HepG2 (cell line): ENCODE data around the gene C14orf93. TPM values are rescaled to one million over a fixed set of nuclear protein-coding genes. Genes with fewer than 3 reads are reported as not detected.
A peak's percentile ranks its signal among the peaks of the same experiment; 100 is the strongest.

ENCODE experiments used
- CAMTA2 ChIP-seq: sonication (generic); formaldehyde crosslinking; IDR thresholded peaks from 2 replicates; pipeline ENCODE4 v1.4.0; 2020; ENCODE audit warnings: mild to moderate bottlenecking, missing genetic modification reagents, borderline replicate concordance
- DPF2 ChIP-seq: sonication (generic); formaldehyde crosslinking; IDR thresholded peaks from 2 replicates; pipeline ENCODE4 v1.4.0; 2020; ENCODE audit warnings: mild to moderate bottlenecking, low read depth, missing genetic modification reagents, borderline replicate concordance
- E2F5 ChIP-seq: sonication (generic); formaldehyde crosslinking; conservative IDR thresholded peaks from 2 replicates; pipeline ENCODE4 v1.4.0; 2020; ENCODE audit warnings: missing genetic modification reagents
- ESRRA ChIP-seq: sonication (generic); formaldehyde crosslinking; IDR thresholded peaks from 2 replicates; pipeline ENCODE4 v1.5.1; 2020; ENCODE audit warnings: mild to moderate bottlenecking, low read depth, missing genetic modification reagents
- FOXP1 ChIP-seq, 2 experiments: fragments of 450-650 bp in 1 of 2; IDR thresholded peaks; 2 replicates each; pipeline ENCODE4 v1.6.1; 2017 to 2018; ENCODE audit warnings: antibody characterized with exemption in 1 of 2
- MIER2 ChIP-seq: IDR thresholded peaks from 2 replicates; pipeline ENCODE4 v1.6.1; 2016; ENCODE audit warnings: missing biosample characterization, missing genetic modification reagents
- NFIB ChIP-seq: sonication (generic); formaldehyde crosslinking; IDR thresholded peaks from 2 replicates; pipeline ENCODE4 v1.9.0; 2021; ENCODE audit warnings: missing genetic modification reagents, mild to moderate bottlenecking, borderline replicate concordance
- NKX3-1 ChIP-seq: sonication (generic); formaldehyde crosslinking; IDR thresholded peaks from 2 replicates; pipeline ENCODE4 v1.5.0; 2020; ENCODE audit warnings: missing genetic modification reagents
- PRDM4 ChIP-seq: sonication (generic); formaldehyde crosslinking; IDR thresholded peaks from 2 replicates; pipeline ENCODE4 v1.9.0; 2021; ENCODE audit warnings: missing genetic modification reagents, borderline replicate concordance
- TARDBP ChIP-seq: sonication (generic); formaldehyde crosslinking; IDR thresholded peaks from 2 replicates; pipeline ENCODE4 v1.8.0; 2022; ENCODE audit warnings: mild to moderate bottlenecking, missing genetic modification reagents
- XRCC5 ChIP-seq: fragments of 200-400 bp; formaldehyde crosslinking; optimal IDR thresholded peaks from 2 replicates; pipeline ENCODE3; 2017; ENCODE audit warnings: mild to moderate bottlenecking, low read length
- YEATS2 ChIP-seq: sonication (generic); formaldehyde crosslinking; IDR thresholded peaks from 2 replicates; pipeline ENCODE4 v1.4.0; 2020; ENCODE audit warnings: missing genetic modification reagents, borderline replicate concordance
- ZBTB44 ChIP-seq: sonication (generic); formaldehyde crosslinking; IDR thresholded peaks from 2 replicates; pipeline ENCODE4 v1.4.0; 2020; ENCODE audit warnings: missing genetic modification reagents
- ZNF225 ChIP-seq: sonication (generic); formaldehyde crosslinking; IDR thresholded peaks from 2 replicates; pipeline ENCODE4 v1.4.0; 2020; ENCODE audit warnings: mild to moderate bottlenecking, missing genetic modification reagents
- ZNF276 ChIP-seq: sonication (generic); formaldehyde crosslinking; IDR thresholded peaks from 2 replicates; pipeline ENCODE4 v1.4.0; 2020; ENCODE audit warnings: mild to moderate bottlenecking, low read depth, missing genetic modification reagents
- ZNF430 ChIP-seq: sonication (generic); formaldehyde crosslinking; IDR thresholded peaks from 2 replicates; pipeline ENCODE4 v1.9.0; 2021; ENCODE audit warnings: mild to moderate bottlenecking, missing genetic modification reagents
- ZNF567 ChIP-seq: sonication (generic); formaldehyde crosslinking; IDR thresholded peaks from 2 replicates; pipeline ENCODE4 v1.8.1; 2023; ENCODE audit warnings: mild to moderate bottlenecking, missing genetic modification reagents, borderline replicate concordance
- ZNF597 ChIP-seq: sonication (generic); formaldehyde crosslinking; IDR thresholded peaks from 2 replicates; pipeline ENCODE4 v1.5.0; 2020; ENCODE audit warnings: missing genetic modification reagents
- polyA plus RNA-seq, 8 experiments: library from polyadenylated mRNA; depleted of rRNA in 3 of 8; stranded (reverse) in 7 of 8; unstranded in 1 of 8; fragments of >200 nt; fragmentation: Illumina TruSeq in 4 of 8; extraction: Trizol in 4 of 8; gene quantifications; 2 replicates each; pipeline versions ENCODE4 v1.2.1 to v1.2.3, GENCODE V29; 2011 to 2016; ENCODE audit warnings: low read depth in 4 of 8, missing spikeins in 1 of 8, mixed read lengths in 1 of 8; ENCODE audit not compliant: insufficient read depth in 1 of 8
- total RNA-seq, 5 experiments: library from RNA; depleted of rRNA; stranded (reverse); fragments of >200 nt; fragmentation: Illumina TruSeq; extraction: Trizol; gene quantifications; 2 replicates each; pipeline ENCODE4 v1.2.3, GENCODE V29; 2016; ENCODE audit warnings: low read depth in 1 of 5

The C14orf93 gene
- total and polyA plus RNA-seq, 2 of the 13 experiments (the other 11 are each of a cell fraction or from before 2014, with no cell fraction given): 11.4 to 22.5 TPM

- TF ChIP-seq E2F5 (CRISPR knock-in tag): peak; percentile 55; the same call in 1 of the 2 replicates
- no peak for TF ChIP-seq ZNF430 (CRISPR knock-in tag)
- TF ChIP-seq ZNF597: no peak
- peak; percentile 78 for TF ChIP-seq ZNF225 (CRISPR knock-in tag)
- TF ChIP-seq FOXP1 (IDR thresholded peaks at IDR 0.05): no peak
- no peak for TF ChIP-seq FOXP1 (CRISPR knock-in tag; IDR thresholded peaks at IDR 0.05)
- TF ChIP-seq MIER2: no peak
- no peak for TF ChIP-seq TARDBP (CRISPR knock-in tag)
- TF ChIP-seq ZBTB44 (CRISPR knock-in tag): no peak
- TF ChIP-seq NFIB (CRISPR knock-in tag): no peak
- TF ChIP-seq ESRRA (CRISPR knock-in tag): no peak
- no peak; the same call in 1 of the 2 replicates for TF ChIP-seq ZNF276
- no peak for TF ChIP-seq XRCC5
- TF ChIP-seq YEATS2 (CRISPR knock-in tag): peak; percentile 12; the same call in 1 of the 2 replicates
- peak; percentile 71 for TF ChIP-seq ZNF567
- TF ChIP-seq DPF2 (CRISPR knock-in tag): no peak
- TF ChIP-seq NKX3-1 (CRISPR knock-in tag): no peak
- TF ChIP-seq PRDM4 (CRISPR knock-in tag): no peak; the same call in 1 of the 2 replicates
- no peak for TF ChIP-seq CAMTA2
Measured at GRCh38 chr14:22981090-22981875, 28.7 kb downstream of the C14orf93 start (continued).
